ENCODE data around the gene TMEM44.

DNA sequence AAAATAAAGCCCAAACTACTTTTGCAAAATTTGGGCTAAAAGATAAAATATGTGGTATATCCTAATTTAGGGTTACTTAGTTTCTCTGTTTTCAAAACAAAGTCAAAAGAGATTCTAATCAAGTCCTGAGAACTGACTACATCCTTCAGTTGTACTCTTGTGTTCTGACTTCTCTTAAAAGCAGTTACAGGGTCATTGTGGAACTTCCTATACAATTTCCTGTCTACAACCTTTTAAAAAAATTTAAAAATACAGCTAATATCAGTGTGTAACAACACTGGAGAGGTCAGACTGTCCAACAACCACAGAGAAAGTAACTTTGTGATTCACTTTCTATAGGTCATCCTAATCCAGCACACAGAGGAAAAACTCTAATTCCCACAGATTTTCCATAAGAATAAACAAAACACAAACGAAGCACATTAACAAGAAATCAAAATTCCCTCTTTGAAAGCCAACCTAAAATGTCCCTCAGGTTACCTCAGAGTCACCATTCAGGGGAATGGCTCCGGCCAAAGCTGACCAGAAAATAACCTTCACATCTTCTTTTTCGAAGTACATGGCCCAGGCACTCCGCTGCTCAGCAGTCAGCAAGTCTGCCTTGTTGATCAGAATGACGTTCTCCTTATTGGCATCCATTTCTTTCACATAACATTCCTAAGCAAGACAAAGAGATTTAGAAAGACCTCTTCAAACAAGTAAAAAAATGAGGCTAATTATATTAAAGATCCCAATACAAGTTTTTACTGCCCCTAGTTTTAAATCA is 25.4 kb upstream of the TMEM44 start:
- TF ChIP-seq CTCF (optimal IDR thresholded peaks at IDR 0.05 in 1 of 3, IDR thresholded peaks at IDR 0.05 in 1 of 3, conservative IDR thresholded peaks at IDR 0.05 in 1 of 3; ENCODE audit: extremely low read depth in 1 of 3, insufficient read depth in 2 of 3, low read length in 3 of 3) (no peak), EZH2 (IDR thresholded peaks at IDR 0.05; ENCODE audit: low read length) (no peak)
